CD4-positive, alpha-beta T cell (primary cell): Measurements from ENCODE around the gene DNAH1. TPM values are rescaled to one million over a fixed set of nuclear protein-coding genes. Genes with fewer than 3 reads are reported as not detected.

Experiments used
- ATAC-seq: fragments of 200-7000 bp; cut with Tn5 transposase; one replicate; pipeline ENCODE4 v1.10.0; 2022; ENCODE audit warnings: mild to moderate bottlenecking; ENCODE audit not compliant: poor library complexity
- CTCF ChIA-PET: fragments of 350-600 bp; sonication (Branson Sonifier 250); formaldehyde crosslinking; loops from one replicate; lab custom pipeline; 2021; ENCODE audit warnings: antibody characterized with exemption, inconsistent platforms; lab: Charles Lee
- POLR2A ChIA-PET: fragments of 350-600 bp; sonication (Branson Sonifier 250); formaldehyde crosslinking; loops from one replicate; lab custom pipeline; 2021; ENCODE audit warnings: antibody characterized with exemption, inconsistent platforms; lab: Charles Lee
- DNase-seq, 14 experiments: peaks; one replicate each; pipeline ENCODE4 v3.0.0-alpha.2; 2013 to 2020; ENCODE audit warnings: mixed read lengths in 2 of 14
- H3K27ac ChIP-seq, 2 donors: one replicate each; pipeline versions ENCODE4 v1.5.1 to v1.7.0; 2013; ENCODE audit warnings: low read length in 2 of 2, low read depth in 1 of 2, mild to moderate bottlenecking in 1 of 2
- H3K27me3 ChIP-seq, 2 experiments: 1 replicate in 1 of 2; 2 replicates in 1 of 2; pipeline versions ENCODE4 v1.6.1 to v1.7.0; 2013; ENCODE audit warnings: low read length in 2 of 2, control low read depth in 1 of 2, mild to moderate bottlenecking in 1 of 2, moderate library complexity in 1 of 2; ENCODE audit not compliant: insufficient read depth in 2 of 2, control insufficient read depth in 1 of 2
- H3K36me3 ChIP-seq: one replicate; pipeline ENCODE4 v1.6.1; 2013; ENCODE audit warnings: low read length, control low read depth; ENCODE audit not compliant: insufficient read depth
- H3K4me1 ChIP-seq: one replicate; pipeline ENCODE4 v1.6.1; 2013; ENCODE audit warnings: low read length, control low read depth; ENCODE audit not compliant: insufficient read depth
- H3K4me3 ChIP-seq: one replicate; pipeline ENCODE4 v1.5.1; 2013; ENCODE audit warnings: mild to moderate bottlenecking, low read length, moderate library complexity
- H3K9me3 ChIP-seq, 2 experiments: 1 replicate in 1 of 2; 2 replicates in 1 of 2; pipeline versions ENCODE4 v1.6.1 to v1.7.0; 2013; ENCODE audit warnings: low read length in 2 of 2, mild to moderate bottlenecking in 2 of 2, control low read depth in 1 of 2, moderate library complexity in 1 of 2; ENCODE audit not compliant: control insufficient read depth in 1 of 2, insufficient read depth in 1 of 2
- H3K27ac Mint-ChIP-seq: one replicate; pipeline ENCODE4 v1.8.0; 2020; ENCODE audit warnings: mixed read lengths
- H3K27me3 Mint-ChIP-seq: one replicate; pipeline ENCODE4 v1.8.0; 2021; ENCODE audit warnings: mixed read lengths
- H3K36me3 Mint-ChIP-seq: one replicate; pipeline ENCODE4 v1.8.0; 2021; ENCODE audit warnings: low read depth, mixed read lengths
- H3K4me1 Mint-ChIP-seq: one replicate; pipeline ENCODE4 v1.8.0; 2021; ENCODE audit warnings: low read depth, mixed read lengths
- H3K4me3 Mint-ChIP-seq: one replicate; pipeline ENCODE4 v1.8.0; 2020; ENCODE audit warnings: mild to moderate bottlenecking, mixed read lengths
- H3K9me3 Mint-ChIP-seq: one replicate; pipeline ENCODE4 v1.8.0; 2020; ENCODE audit warnings: mixed read lengths
- intact Hi-C, 2 experiments: fragments of 100-400 bp; cut with DNase I in 1 of 2; cut with micrococcal nuclease in 1 of 2; formaldehyde crosslinking; loops; one replicate each; pipeline versions ENCODE4 v1.15.1 to v1.9.0; 2023 to 2025; cut with DNase I, micrococcal nuclease
- total RNA-seq, 174 experiments: library from RNA in 2 of 174; stranded (reverse) in 2 of 174; gene quantifications; one replicate each; pipeline ENCODE4 v1.2.3 and lab custom pipeline; 2021 to 2026
- TF ChIP-seq, protein P1 (sequence below): fragments of 200-600 bp; IDR thresholded peaks from one replicate; pipeline ENCODE4 v1.8.0; 2022; ENCODE audit warnings: antibody characterized with exemption, mild to moderate bottlenecking

DNAH1 gene
- total RNA-seq, 2 experiments from 2014 or later = 49.7 to 50.7 TPM

DNA sequence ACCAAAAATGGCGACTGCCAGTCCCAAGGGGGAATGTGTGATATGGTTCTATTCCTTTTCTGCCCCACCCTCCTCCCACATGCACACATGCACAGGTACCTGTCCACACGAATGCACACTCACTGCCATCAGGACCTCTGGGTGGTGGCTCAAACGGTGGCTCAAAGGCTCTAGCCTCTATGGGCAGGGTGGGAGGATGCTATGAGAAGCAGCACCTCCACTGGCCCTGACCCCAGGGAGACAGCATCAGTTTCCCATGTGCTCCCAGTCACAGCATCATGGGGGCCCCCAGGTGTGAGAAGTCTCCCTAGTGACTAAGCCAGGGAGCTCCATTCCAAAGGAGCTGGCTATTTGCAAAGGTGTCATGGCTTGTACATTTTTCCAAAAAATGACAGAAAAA is 112.9 kb downstream of the DNAH1 start:
- TF ChIP-seq, protein P1, sequence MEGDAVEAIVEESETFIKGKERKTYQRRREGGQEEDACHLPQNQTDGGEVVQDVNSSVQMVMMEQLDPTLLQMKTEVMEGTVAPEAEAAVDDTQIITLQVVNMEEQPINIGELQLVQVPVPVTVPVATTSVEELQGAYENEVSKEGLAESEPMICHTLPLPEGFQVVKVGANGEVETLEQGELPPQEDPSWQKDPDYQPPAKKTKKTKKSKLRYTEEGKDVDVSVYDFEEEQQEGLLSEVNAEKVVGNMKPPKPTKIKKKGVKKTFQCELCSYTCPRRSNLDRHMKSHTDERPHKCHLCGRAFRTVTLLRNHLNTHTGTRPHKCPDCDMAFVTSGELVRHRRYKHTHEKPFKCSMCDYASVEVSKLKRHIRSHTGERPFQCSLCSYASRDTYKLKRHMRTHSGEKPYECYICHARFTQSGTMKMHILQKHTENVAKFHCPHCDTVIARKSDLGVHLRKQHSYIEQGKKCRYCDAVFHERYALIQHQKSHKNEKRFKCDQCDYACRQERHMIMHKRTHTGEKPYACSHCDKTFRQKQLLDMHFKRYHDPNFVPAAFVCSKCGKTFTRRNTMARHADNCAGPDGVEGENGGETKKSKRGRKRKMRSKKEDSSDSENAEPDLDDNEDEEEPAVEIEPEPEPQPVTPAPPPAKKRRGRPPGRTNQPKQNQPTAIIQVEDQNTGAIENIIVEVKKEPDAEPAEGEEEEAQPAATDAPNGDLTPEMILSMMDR = no peak
- ATAC-seq (no peak), DNase-seq (no peak)
- Histone ChIP-seq H3K36me3 (no peaks in the 10 kb centered on the region), H3K4me1 (peaks cover 5% of the 10 kb centered on the region), H3K4me3 (no peak overlapping the region), H3K27ac (no peak overlapping the region), H3K27me3 (no peaks in the 10 kb centered on the region), H3K9me3 (no peaks in the 10 kb centered on the region)
- ChIA-PET POLR2A (no interaction called here), CTCF (interaction anchor here (0.8 to 1.9 kb wide), 3 partner anchors 17 to 27 kb away, joined by 3 to 5 read pairs (median 3); no protein-coding TSS in a partner anchor)
- H3K36me3 Mint-ChIP-seq = no peaks in the 10 kb centered on the region
- H3K27ac Mint-ChIP-seq = no peak overlapping the region
- intact Hi-C loops = loop anchor here in 1 of 2 experiments (2.0 kb wide), 1 partner anchor 18 kb away; no protein-coding TSS in a partner anchor
- H3K27me3 Mint-ChIP-seq = no peaks in the 10 kb centered on the region
- H3K4me3 Mint-ChIP-seq = no peak overlapping the region
- no peaks in the 10 kb centered on the region for H3K9me3 Mint-ChIP-seq
- H3K4me1 Mint-ChIP-seq = no peaks in the 10 kb centered on the region

DNA sequence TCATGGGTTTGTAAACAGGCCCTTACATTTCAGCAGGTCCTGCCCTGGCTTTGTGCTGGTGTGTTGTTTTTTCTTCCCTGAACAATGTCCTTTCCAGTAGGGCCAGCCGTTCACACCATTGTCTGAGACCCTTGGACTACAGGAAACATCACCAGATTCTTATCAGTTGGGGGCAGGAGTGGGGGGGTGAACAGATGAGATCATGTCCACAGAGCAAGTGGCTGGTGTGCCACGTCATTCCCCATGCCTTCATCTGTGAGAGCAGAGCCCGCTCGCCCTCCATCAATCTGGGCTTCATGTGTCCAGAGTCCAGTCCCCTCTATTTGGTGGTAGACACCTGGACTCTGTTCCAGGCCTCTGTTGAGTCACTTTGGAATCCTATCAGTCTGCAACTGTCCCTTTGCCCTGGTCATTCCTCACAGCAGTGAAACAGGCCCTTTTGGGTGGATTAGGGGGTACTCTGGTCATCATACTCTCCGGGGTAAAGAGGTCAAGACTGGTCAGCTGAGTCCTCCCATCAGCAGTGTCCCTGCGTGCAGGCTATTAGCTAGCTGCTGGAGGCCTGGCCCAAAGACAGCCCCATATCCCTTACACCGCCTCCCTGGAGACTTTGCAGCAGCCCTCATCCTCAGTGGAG is 113.8 kb downstream of the DNAH1 start:
- intact Hi-C loops = loop anchor here in 1 of 2 experiments (2.0 kb wide), 1 partner anchor 17 kb away; no protein-coding TSS in a partner anchor
- Mint-ChIP-seq H3K27me3 (no peaks in the 10 kb centered on the region), H3K9me3 (no peaks in the 10 kb centered on the region), H3K27ac (no peak overlapping the region), H3K4me1 (no peaks in the 10 kb centered on the region), H3K4me3 (no peak overlapping the region), H3K36me3 (no peaks in the 10 kb centered on the region)
- Histone ChIP-seq H3K4me1 (peaks cover 8% of the 10 kb centered on the region), H3K4me3 (no peak overlapping the region), H3K9me3 (no peaks in the 10 kb centered on the region), H3K27ac (no peak overlapping the region), H3K27me3 (no peaks in the 10 kb centered on the region), H3K36me3 (no peaks in the 10 kb centered on the region)
- POLR2A ChIA-PET = no interaction called here
- TF ChIP-seq, protein P1 = no peak
- DNase-seq = no peak
- no peak for ATAC-seq
- CTCF ChIA-PET = no interaction called here

DNA sequence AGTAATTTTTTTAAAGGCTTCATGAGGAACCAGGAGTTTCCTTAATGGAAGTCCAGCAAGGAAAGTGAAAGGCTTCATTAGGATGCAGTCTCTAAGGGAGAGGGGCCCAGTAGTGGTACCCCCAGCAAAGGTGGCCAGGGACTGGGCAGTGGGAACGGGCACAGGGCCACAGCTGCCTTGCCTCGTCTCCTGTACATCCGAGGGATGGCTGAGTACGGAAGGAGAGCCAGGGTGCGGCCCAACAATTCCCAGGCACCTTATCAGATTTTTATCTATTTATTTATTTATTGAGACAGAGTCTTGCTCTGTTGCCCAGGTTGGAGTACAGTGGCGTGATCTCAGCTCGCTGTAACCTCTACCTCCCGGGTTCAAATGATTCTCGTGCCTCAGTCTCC is 114.3 kb downstream of the DNAH1 start:
- Mint-ChIP-seq H3K4me3 (no peak overlapping the region), H3K4me1 (no peaks in the 10 kb centered on the region), H3K27ac (no peak overlapping the region), H3K36me3 (no peaks in the 10 kb centered on the region), H3K9me3 (no peaks in the 10 kb centered on the region), H3K27me3 (no peaks in the 10 kb centered on the region)
- Histone ChIP-seq H3K27me3 (no peaks in the 10 kb centered on the region), H3K9me3 (no peaks in the 10 kb centered on the region), H3K36me3 (no peaks in the 10 kb centered on the region), H3K4me1 (peaks cover 8% of the 10 kb centered on the region), H3K27ac (no peak overlapping the region), H3K4me3 (no peak overlapping the region)
- TF ChIP-seq, protein P1 = no peak
- no peak for DNase-seq
- no peak for ATAC-seq
- ChIA-PET POLR2A (no interaction called here), CTCF (no interaction called here)
- intact Hi-C loops = no loop called here
